Measurements from ENCODE around the gene NLGN4Y. TPM values are rescaled to one million over a fixed set of nuclear protein-coding genes. Genes with fewer than 3 reads are reported as not detected.

NLGN4Y gene
- total and polyA plus RNA-seq, 8 donors = 0.25 to 3.1 (median 1.7) TPM; not detected in 3

- peaks cover 0 to 18% (median 0%) of the 10 kb centered on the region in 3 donors for H3K27me3 ChIP-seq
- WGBS, 5 donors = 51 to 79% (median 78%) methylated on average over 5 to 7 of the region's 7 CpGs; no CpG with 5 or more reads in 2 of the 5 donors
- no peak for DNase-seq
- H3K4me3 ChIP-seq = no peak overlapping the region
- TF ChIP-seq, protein P1, sequence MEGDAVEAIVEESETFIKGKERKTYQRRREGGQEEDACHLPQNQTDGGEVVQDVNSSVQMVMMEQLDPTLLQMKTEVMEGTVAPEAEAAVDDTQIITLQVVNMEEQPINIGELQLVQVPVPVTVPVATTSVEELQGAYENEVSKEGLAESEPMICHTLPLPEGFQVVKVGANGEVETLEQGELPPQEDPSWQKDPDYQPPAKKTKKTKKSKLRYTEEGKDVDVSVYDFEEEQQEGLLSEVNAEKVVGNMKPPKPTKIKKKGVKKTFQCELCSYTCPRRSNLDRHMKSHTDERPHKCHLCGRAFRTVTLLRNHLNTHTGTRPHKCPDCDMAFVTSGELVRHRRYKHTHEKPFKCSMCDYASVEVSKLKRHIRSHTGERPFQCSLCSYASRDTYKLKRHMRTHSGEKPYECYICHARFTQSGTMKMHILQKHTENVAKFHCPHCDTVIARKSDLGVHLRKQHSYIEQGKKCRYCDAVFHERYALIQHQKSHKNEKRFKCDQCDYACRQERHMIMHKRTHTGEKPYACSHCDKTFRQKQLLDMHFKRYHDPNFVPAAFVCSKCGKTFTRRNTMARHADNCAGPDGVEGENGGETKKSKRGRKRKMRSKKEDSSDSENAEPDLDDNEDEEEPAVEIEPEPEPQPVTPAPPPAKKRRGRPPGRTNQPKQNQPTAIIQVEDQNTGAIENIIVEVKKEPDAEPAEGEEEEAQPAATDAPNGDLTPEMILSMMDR (IDR thresholded peaks at IDR 0.05) = no peak
- TF ChIP-seq EP300 (IDR thresholded peaks at IDR 0.05) (no peak), POLR2A (IDR thresholded peaks at IDR 0.05) (no peak), POLR2AphosphoS5 (IDR thresholded peaks at IDR 0.05) (no peak)
- H3K36me3 ChIP-seq = no peaks in the 10 kb centered on the region
- intact Hi-C loops (cut with DNase I; ENCODE audit: low total_unique reads) = no loop called here
- no peaks in the 10 kb centered on the region for H3K9me3 ChIP-seq
- H3K27ac ChIP-seq = no peak overlapping the region
- H3K4me1 ChIP-seq = peaks cover 0 to 5% (median 0%) of the 10 kb centered on the region in 4 donors
Measured at GRCh38 chrY:14528361-14528760, 4.0 kb downstream of the NLGN4Y start.

DNA sequence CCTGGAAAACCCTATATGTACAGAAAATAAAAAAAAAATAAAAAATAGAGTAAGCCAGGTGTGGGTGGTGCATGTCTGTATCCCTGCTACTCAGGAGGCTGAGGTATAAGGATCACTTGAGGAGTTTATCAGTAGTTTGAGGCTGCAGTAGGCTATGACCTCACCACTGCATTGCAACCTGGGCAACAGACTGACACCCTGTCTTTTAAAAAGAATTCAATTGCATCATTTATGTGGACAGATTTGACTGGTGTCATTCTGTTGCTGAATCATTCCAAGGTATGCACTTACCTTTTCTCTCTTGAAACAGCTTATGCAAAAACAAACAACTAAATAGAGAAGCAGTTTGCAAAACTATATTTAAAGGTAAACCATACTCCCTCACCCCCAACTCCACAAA lies 12.4 kb downstream of the NLGN4Y start:
- intact Hi-C loops (cut with DNase I; ENCODE audit: low total_unique reads) = no loop called here

DNA sequence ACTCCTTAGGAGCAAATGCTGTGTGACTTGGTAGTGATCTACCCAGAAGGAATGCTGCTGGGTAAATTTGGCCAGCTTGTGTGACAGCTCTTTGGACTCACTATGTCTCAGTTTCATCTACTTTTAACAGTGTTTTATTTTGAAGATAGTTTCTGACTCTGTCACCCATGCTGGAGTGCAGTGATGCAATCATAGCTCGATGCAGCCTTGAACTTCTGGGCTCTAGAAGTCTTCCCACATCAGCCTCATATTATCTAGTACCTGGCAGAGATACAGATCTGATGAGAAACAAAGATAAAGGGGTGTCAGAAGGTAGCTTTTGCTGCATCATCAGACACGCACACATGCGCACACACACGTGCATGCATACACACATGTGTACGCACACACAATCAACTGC lies 19.2 kb downstream of the NLGN4Y start:
- Histone ChIP-seq H3K4me1 (no peaks in the 10 kb centered on the region), H3K27ac (no peak overlapping the region), H3K4me3 (no peak overlapping the region), H3K9me3 (peaks cover 0 to 3% (median 0%) of the 10 kb centered on the region in 4 donors), H3K27me3 (no peaks in the 10 kb centered on the region), H3K36me3 (no peaks in the 10 kb centered on the region)
- DNase-seq = no peak
- 95 to 96% (median 95%) methylated on average over 5 of the region's 5 CpGs; no CpG with 5 or more reads in 2 of the 5 donors for WGBS, 5 donors
- intact Hi-C loops (cut with DNase I; ENCODE audit: low total_unique reads) = no loop called here
- TF ChIP-seq POLR2A (IDR thresholded peaks at IDR 0.05) = no peak
- no peak for TF ChIP-seq EP300 (IDR thresholded peaks at IDR 0.05)
- no peak for TF ChIP-seq POLR2AphosphoS5 (IDR thresholded peaks at IDR 0.05)
- TF ChIP-seq, protein P1 (IDR thresholded peaks at IDR 0.05) = no peak

More for the DNA sequence above, 12.4 kb downstream of the NLGN4Y start:
- no peaks in the 10 kb centered on the region for H3K36me3 ChIP-seq
- no peaks in the 10 kb centered on the region for H3K9me3 ChIP-seq
- no peaks in the 10 kb centered on the region for H3K4me1 ChIP-seq
- TF ChIP-seq, protein P1 (IDR thresholded peaks at IDR 0.05) = no peak
- TF ChIP-seq EP300 (IDR thresholded peaks at IDR 0.05) (no peak), POLR2AphosphoS5 (IDR thresholded peaks at IDR 0.05) (no peak), POLR2A (IDR thresholded peaks at IDR 0.05) (no peak)
- no peak overlapping the region for H3K27ac ChIP-seq
- no peak for DNase-seq
- H3K27me3 ChIP-seq = no peaks in the 10 kb centered on the region
- H3K4me3 ChIP-seq = no peak overlapping the region

DNA sequence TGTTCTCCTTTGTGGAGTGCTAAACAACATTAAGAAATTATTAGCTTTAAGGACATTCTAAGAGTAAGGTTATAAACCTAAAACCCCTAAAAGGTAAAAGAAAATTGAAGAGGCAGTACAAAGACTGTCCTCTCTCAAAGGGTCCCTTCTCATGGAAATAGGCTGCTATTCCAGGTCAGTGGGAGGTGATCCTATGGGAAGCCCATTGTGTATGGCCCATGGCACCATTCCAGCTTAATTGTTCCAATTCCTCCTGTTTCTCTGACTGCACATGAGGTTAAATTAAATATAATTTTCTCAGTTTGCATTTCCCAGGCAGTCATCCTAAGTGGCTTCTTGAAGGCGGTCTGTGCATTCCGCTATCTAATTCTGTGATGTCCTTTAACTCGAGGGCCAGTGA lies 57.0 kb downstream of the NLGN4Y start:
- Histone ChIP-seq H3K36me3 (no peaks in the 10 kb centered on the region), H3K9me3 (no peaks in the 10 kb centered on the region), H3K4me3 (no peak overlapping the region), H3K4me1 (no peaks in the 10 kb centered on the region), H3K27ac (no peak overlapping the region), H3K27me3 (no peaks in the 10 kb centered on the region)
- 79 to 85% (median 83%) methylated on average over 3 of the region's 3 CpGs; no CpG with 5 or more reads in 2 of the 5 donors for WGBS, 5 donors
- TF ChIP-seq POLR2A (IDR thresholded peaks at IDR 0.05) (no peak), POLR2AphosphoS5 (IDR thresholded peaks at IDR 0.05) (no peak), EP300 (IDR thresholded peaks at IDR 0.05) (no peak)
- TF ChIP-seq, protein P1 (IDR thresholded peaks at IDR 0.05) = no peak
- DNase-seq = no peak
- intact Hi-C loops (cut with DNase I; ENCODE audit: low total_unique reads) = no loop called here

Measured in stomach (tissue), 9 donors.